GM12878 (cell line): ENCODE results near the gene MS4A6A. TPM values are rescaled to one million over a fixed set of nuclear protein-coding genes. Genes with fewer than 3 reads are reported as not detected.

ENCODE experiments used
- ATAC-seq: fragments of 200-7000 bp; cut with Tn5 transposase; 3 replicates; pipeline ENCODE4 v1.9.1; 2020; ENCODE audit warnings: mild to moderate bottlenecking, moderate library complexity
- BruUV-seq: library from RNA; stranded (reverse); fragments of 400-500 nt; replicated peaks from 2 replicates; lab custom pipeline; 2021; lab: Mats Ljungman, UMichigan
- CTCF ChIA-PET: fragments of 300-600 bp; sonication (Branson Sonifier 250); formaldehyde crosslinking; extraction: SDS; loops from one replicate; lab custom pipeline; 2021; ENCODE audit warnings: inconsistent platforms; lab: Yijun Ruan, JAX
- POLR2A ChIA-PET: fragments of 350-600 bp; formaldehyde crosslinking; extraction: SDS; loops from one replicate; lab custom pipeline; 2021; ENCODE audit warnings: inconsistent platforms; lab: Charles Lee
- RAD21 ChIA-PET: fragments of 300-600 bp; sonication (Branson Sonifier 250); formaldehyde crosslinking; loops from one replicate; lab custom pipeline; 2023; ENCODE audit warnings: antibody characterized with exemption; ENCODE audit not compliant: unreplicated experiment; lab: Charles Lee
- SMC1A ChIA-PET: fragments of 300-600 bp; sonication (Branson Sonifier 250); formaldehyde crosslinking; loops from one replicate; lab custom pipeline; 2023; ENCODE audit not compliant: unreplicated experiment, uncharacterized antibody; lab: Charles Lee
- DNase-seq: peaks from one replicate; pipeline ENCODE4 v3.0.0-alpha.2; 2011; ENCODE audit warnings: low read depth, low spot score
- FAIRE-seq: peaks from 3 replicates; lab custom pipeline; 2011; peaks lifted over from hg19 to GRCh38; lab: Jason Lieb, UNC
- H2AFZ ChIP-seq: 2 replicates; pipeline ENCODE4 v1.6.0; 2011; ENCODE audit warnings: low read depth, low read length, control low read depth; ENCODE audit not compliant: control insufficient read depth
- H3K27ac ChIP-seq: 2 replicates; pipeline ENCODE4 v1.5.1; 2011; ENCODE audit warnings: control low read depth; ENCODE audit not compliant: control insufficient read depth, insufficient read depth
- H3K27me3 ChIP-seq, 2 experiments: replicated peaks in 1 of 2; 2 replicates each; pipeline versions ENCODE4 v1.6.0 to v1.6.1; 2011; ENCODE audit warnings: low read length in 1 of 2; ENCODE audit not compliant: control insufficient read depth in 2 of 2, insufficient read depth in 2 of 2
- H3K36me3 ChIP-seq, 2 experiments: 2 replicates each; pipeline ENCODE4 v1.5.1; 2011; ENCODE audit warnings: low read length in 1 of 2; ENCODE audit not compliant: control insufficient read depth in 2 of 2, insufficient read depth in 2 of 2
- H3K4me1 ChIP-seq: 2 replicates; pipeline ENCODE4 v1.6.1; 2011; ENCODE audit warnings: mild to moderate bottlenecking, low read length, moderate library complexity, mixed read lengths; ENCODE audit not compliant: control insufficient read depth, insufficient read depth
- H3K4me2 ChIP-seq: 2 replicates; pipeline ENCODE4 v1.6.0; 2011; ENCODE audit warnings: control low read depth; ENCODE audit not compliant: control insufficient read depth, insufficient read depth
- H3K4me3 ChIP-seq: fragments of 200-600 bp; sonication (generic); 2 replicates; pipeline ENCODE4 v1.5.1; 2016
- H3K79me2 ChIP-seq: 2 replicates; pipeline ENCODE4 v1.6.0; 2011; ENCODE audit warnings: low read length; ENCODE audit not compliant: control insufficient read depth, insufficient read depth
- H3K9ac ChIP-seq: 2 replicates; pipeline ENCODE4 v1.8.0; 2011; ENCODE audit warnings: low read length, control low read depth, mixed read lengths; ENCODE audit not compliant: control insufficient read depth, insufficient read depth
- H3K9me3 ChIP-seq: replicated peaks from 3 replicates; pipeline ENCODE4 v1.5.1; 2011; ENCODE audit warnings: mild to moderate bottlenecking, low read length; ENCODE audit not compliant: control insufficient read depth, insufficient read depth
- H4K20me1 ChIP-seq: 2 replicates; pipeline ENCODE4 v1.6.0; 2011; ENCODE audit not compliant: control insufficient read depth, insufficient read depth
- BHLHE40 ChIP-seq, 2 experiments: fragments of 450-650 bp in 1 of 2; IDR thresholded peaks; 2 replicates each; pipeline ENCODE4 v1.6.1; 2011 to 2017; ENCODE audit warnings: low read depth in 2 of 2, borderline replicate concordance in 1 of 2, improper control_type of control experiment in 1 of 2, low read length in 1 of 2, mild to moderate bottlenecking in 1 of 2
- CEBPZ ChIP-seq: fragments of 150-350 bp; IDR thresholded peaks from 2 replicates; pipeline ENCODE4 v1.6.1; 2016; ENCODE audit warnings: low read depth, low read length
- CHD2 ChIP-seq: IDR thresholded peaks from 2 replicates; pipeline ENCODE4 v1.6.1; 2011; ENCODE audit warnings: low read depth, low read length, improper control_type of control experiment, borderline replicate concordance
- IKZF1 ChIP-seq: fragments of 450-650 bp; conservative IDR thresholded peaks from 2 replicates; pipeline ENCODE4 v1.6.1; 2017; ENCODE audit warnings: antibody characterized with exemption, mild to moderate bottlenecking
- IRF5 ChIP-seq: fragments of 450-650 bp; IDR thresholded peaks from 2 replicates; pipeline ENCODE4 v1.6.1; 2017; ENCODE audit warnings: borderline replicate concordance
- NFYA ChIP-seq: IDR thresholded peaks from 2 replicates; pipeline ENCODE4 v1.6.1; 2011; ENCODE audit warnings: low read depth, mild to moderate bottlenecking, low read length, improper control_type of control experiment, borderline replicate concordance
- PAX8 ChIP-seq: fragments of 450-650 bp; IDR thresholded peaks from 2 replicates; pipeline ENCODE4 v1.6.1; 2017; ENCODE audit warnings: mild to moderate bottlenecking, moderate library complexity
- STAT1 ChIP-seq: fragments of 450-650 bp; conservative IDR thresholded peaks from 2 replicates; pipeline ENCODE4 v1.6.1; 2014; ENCODE audit warnings: antibody characterized with exemption, mild to moderate bottlenecking
- TCF3 ChIP-seq: IDR thresholded peaks from 2 replicates; pipeline ENCODE4 v1.6.1; 2012; ENCODE audit warnings: low read depth, mild to moderate bottlenecking, low read length, borderline replicate concordance; ENCODE audit not compliant: insufficient read depth
- ZZZ3 ChIP-seq: IDR thresholded peaks from 2 replicates; pipeline ENCODE4 v1.6.1; 2011; ENCODE audit warnings: low read depth; ENCODE audit not compliant: control insufficient read depth, insufficient read length
- WGBS: methylation state at CpG from one replicate; pipeline ENCODE4 v1.1.6; 2016; ENCODE audit warnings: low lambda C conversion rate; ENCODE audit not compliant: insufficient replicate concordance, insufficient coverage; ENCODE audit errors: missing lambda C conversion rate; 5-methylcytosine and 5-hydroxymethylcytosine counted together
- in situ Hi-C: fragments of 300-500 bp; cut with MboI; formaldehyde crosslinking; loops from 9 replicates; pipeline ENCODE4 v1.14.3; 2018; ENCODE audit warnings: mixed read lengths
- intact Hi-C: fragments of 100-400 bp; cut with micrococcal nuclease; formaldehyde crosslinking; loops from one replicate; pipeline ENCODE4 v1.14.2; 2022; ENCODE audit not compliant: unreplicated experiment
- polyA plus RNA-seq, 11 experiments: library from polyadenylated mRNA; depleted of rRNA in 4 of 11; unstranded in 6 of 11; stranded (reverse) in 5 of 11; fragments of >200 nt; fragmentation: Nextera tagmentation in 4 of 11; fragmentation: Illumina TruSeq in 1 of 11; extraction: Ambion mirVana in 4 of 11; extraction: Trizol in 1 of 11; gene quantifications; 1 replicate in 1 of 11; 2 replicates in 10 of 11; pipeline versions ENCODE4 v1.2.1 to v1.2.3, GENCODE V29; 2011 to 2016; ENCODE audit warnings: inconsistent platforms in 2 of 11, missing spikeins in 2 of 11, low read depth in 1 of 11
- total RNA-seq, 4 experiments: library from RNA; depleted of rRNA in 3 of 4; stranded (reverse); fragments of >200 nt in 3 of 4; fragmentation: Illumina TruSeq in 1 of 4; extraction: Trizol in 1 of 4; gene quantifications; 2 replicates each; pipeline versions ENCODE4 v1.2.1 to v1.2.3, GENCODE V29; 2013 to 2021

Gene MS4A6A
- total and polyA plus RNA-seq, 10 of the 15 experiments (the other 5 are each of a cell fraction or from before 2014, with no cell fraction given), result 0.75 to 30.7 (median 9.0) TPM

GRCh38 chr11:60143768-60144167 lies 39.1 kb downstream of the MS4A6A start:
- no peak overlapping the region for H3K4me3 ChIP-seq
- no peaks in the 10 kb centered on the region for H3K36me3 ChIP-seq
- TF ChIP-seq PAX8 (no peak), BHLHE40 (IDR thresholded peaks at IDR 0.05; ENCODE audit: borderline replicate concordance in 1 of 2, low read depth in 2 of 2, low read length in 1 of 2) (no peak), CHD2 (no peak), ZZZ3 (no peak), IKZF1 (no peak), NFYA (no peak)
- H3K27ac ChIP-seq, result no peak overlapping the region
- H2AFZ ChIP-seq, result no peak overlapping the region
- in situ Hi-C loops, result no loop called here
- no peaks in the 10 kb centered on the region for H3K4me1 ChIP-seq
- 48% methylated on average over 3 of the region's 3 CpGs for WGBS
- no peak overlapping the region for H3K9ac ChIP-seq
- H3K9me3 ChIP-seq, result no peaks in the 10 kb centered on the region
- CTCF ChIA-PET, result interaction anchor here (0.9 kb wide), 1 partner anchor 109 kb away, joined by 3 read pairs; no protein-coding TSS in a partner anchor
- H3K27me3 ChIP-seq, result no peaks in the 10 kb centered on the region
- ATAC-seq, result no peak
- no peak for FAIRE-seq
- no peak overlapping the region for H3K4me2 ChIP-seq
- H4K20me1 ChIP-seq, result no peaks in the 10 kb centered on the region
- intact Hi-C loops, result no loop called here
- no peaks in the 10 kb centered on the region for H3K79me2 ChIP-seq
- RAD21 ChIA-PET, result no interaction called here
- SMC1A ChIA-PET, result interaction anchor here (0.7 to 1.9 kb wide), 2 partner anchors 107 to 343 kb away, joined by 3 to 4 read pairs; no protein-coding TSS in a partner anchor
- BruUV-seq, result no TSS peak
- POLR2A ChIA-PET, result no interaction called here
- DNase-seq, result no peak

GRCh38 chr11:60133917-60134316 lies 49.0 kb downstream of the MS4A6A start:
- intact Hi-C loops (loop anchor here (5.0 kb wide), 1 partner anchor 382 kb away; no protein-coding TSS in a partner anchor), in situ Hi-C loops (no loop called here)
- Histone ChIP-seq H3K4me1 (no peaks in the 10 kb centered on the region), H3K79me2 (no peaks in the 10 kb centered on the region), H3K36me3 (no peaks in the 10 kb centered on the region), H3K27ac (no peak overlapping the region), H3K4me3 (no peak overlapping the region), H3K9ac (no peak overlapping the region), H3K27me3 (no peaks in the 10 kb centered on the region), H2AFZ (no peak overlapping the region), H3K9me3 (no peaks in the 10 kb centered on the region; the same call in 2 of the 3 replicates), H3K4me2 (no peak overlapping the region), H4K20me1 (no peaks in the 10 kb centered on the region)
- ChIA-PET RAD21 (no interaction called here), SMC1A (no interaction called here), CTCF (interaction anchor here (0.6 kb wide), 1 partner anchor 19 kb away, joined by 3 read pairs; no protein-coding TSS in a partner anchor), POLR2A (no interaction called here)
- ATAC-seq, result no peak
- no peak for DNase-seq
- WGBS, result 6% methylated on average over 1 of the region's 1 CpG
- no TSS peak for BruUV-seq
- no peak for FAIRE-seq
- no peak for TF ChIP-seq IRF5
- no peak for TF ChIP-seq TCF3
- no peak for TF ChIP-seq STAT1
- no peak for TF ChIP-seq CEBPZ
